Measurements from ENCODE around the gene PLCXD1. TPM values are rescaled to one million over a fixed set of nuclear protein-coding genes. Genes with fewer than 3 reads are reported as not detected.
"Not testable (repeated sequence)": the region's sequence is repeated elsewhere in the genome, so short reads cannot be mapped to it uniquely, and the experiment has no call there.

PLCXD1 gene
- total RNA-seq, 1 donor from 2014 or later: 18.1 TPM

- DNase-seq (ENCODE audit: low spot score): no peak
These were observed 18.7 kb upstream of the PLCXD1 start for GRCh38 chrX:262381-262909.

- DNase-seq (ENCODE audit: low spot score): not testable (repeated sequence)
These were observed 17.2 kb upstream of the PLCXD1 start for GRCh38 chrX:264006-264405.

- no peak for DNase-seq (ENCODE audit: low spot score)
These were observed 16.3 kb upstream of the PLCXD1 start for GRCh38 chrX:264634-265455.

- DNase-seq (ENCODE audit: low spot score): no peak
These were observed 15.7 kb upstream of the PLCXD1 start for GRCh38 chrX:265502-265901.

- no peak for DNase-seq (ENCODE audit: low spot score)
These were observed 13.4 kb upstream of the PLCXD1 start for GRCh38 chrX:267771-268261.

GRCh38 chrX:270848-271367 is 10.3 kb upstream of the PLCXD1 start:
- DNase-seq (ENCODE audit: low spot score): no peak

GRCh38 chrX:274904-275475 is 6.2 kb upstream of the PLCXD1 start:
- DNase-seq (ENCODE audit: low spot score): no peak

GRCh38 chrX:275476-275966 is 5.7 kb upstream of the PLCXD1 start:
- no peak for DNase-seq (ENCODE audit: low spot score)

- DNase-seq (ENCODE audit: low spot score): no peak
These were observed 5.1 kb upstream of the PLCXD1 start for GRCh38 chrX:275967-276580.

GRCh38 chrX:276581-277201 is 4.5 kb upstream of the PLCXD1 start:
- no peak for DNase-seq (ENCODE audit: low spot score)

GRCh38 chrX:279757-280604 is 1.2 kb upstream of the PLCXD1 start:
- DNase-seq (ENCODE audit: low spot score): not testable (repeated sequence)

GRCh38 chrX:280722-281121 is 459 bp upstream of the PLCXD1 start:
- DNase-seq (ENCODE audit: low spot score): not testable (repeated sequence)

- DNase-seq (ENCODE audit: low spot score): not testable (repeated sequence)
These were observed 960 bp downstream of the PLCXD1 start for GRCh38 chrX:282000-282681.

- DNase-seq (ENCODE audit: low spot score): peak; percentile 94
These were observed 2.1 kb downstream of the PLCXD1 start for GRCh38 chrX:283115-283845.

GRCh38 chrX:285076-285677 is 4.0 kb downstream of the PLCXD1 start:
- no peak for DNase-seq (ENCODE audit: low spot score)

GRCh38 chrX:287670-288069 is 6.5 kb downstream of the PLCXD1 start:
- DNase-seq (ENCODE audit: low spot score): no peak

GRCh38 chrX:288561-288991 is 7.4 kb downstream of the PLCXD1 start:
- DNase-seq (ENCODE audit: low spot score): no peak

GRCh38 chrX:290476-291166 is 9.4 kb downstream of the PLCXD1 start:
- DNase-seq (ENCODE audit: low spot score): no peak

All from mesenteric fat pad (tissue), 1 donor.